T-helper 2 cell (primary cell): ENCODE results near the gene SMARCC2.

Experiments
- DNase-seq, 5 experiments: peaks; one replicate each; pipeline versions ENCODE4 v3.0.0 to v3.0.0-alpha.2; 2012 to 2022

SMARCC2 gene

GRCh38 chr12:56151672-56152131 lies 37.6 kb downstream of the SMARCC2 start:
- DNase-seq: peak; percentile 24 to 83 (median 53)

GRCh38 chr12:56150563-56150962 lies 38.7 kb downstream of the SMARCC2 start:
- no peak for DNase-seq

- DNase-seq: no peak
These were observed 42.5 kb downstream of the SMARCC2 start for GRCh38 chr12:56146492-56147460.

GRCh38 chr12:56145217-56145616 lies 44.1 kb downstream of the SMARCC2 start:
- no peak for DNase-seq

- no peak for DNase-seq
These were observed 45.4 kb downstream of the SMARCC2 start for GRCh38 chr12:56143870-56144269.

GRCh38 chr12:56143217-56143616 lies 46.1 kb downstream of the SMARCC2 start:
- no peak for DNase-seq

- no peak for DNase-seq
These were observed 47.1 kb downstream of the SMARCC2 start for GRCh38 chr12:56141946-56142784.

GRCh38 chr12:56137853-56138571 lies 51.3 kb downstream of the SMARCC2 start:
- DNase-seq: no peak

GRCh38 chr12:56134897-56135296 lies 54.4 kb downstream of the SMARCC2 start:
- no peak for DNase-seq

GRCh38 chr12:56130876-56131275 lies 58.4 kb downstream of the SMARCC2 start:
- DNase-seq: no peak

- no peak for DNase-seq
These were observed 59.3 kb downstream of the SMARCC2 start for GRCh38 chr12:56129942-56130495.

- DNase-seq: peak; percentile 30 to 89 (median 59)
These were observed 59.9 kb downstream of the SMARCC2 start for GRCh38 chr12:56129206-56129941.

- DNase-seq: peak in 1 of 5 experiments; percentile 31
These were observed 60.5 kb downstream of the SMARCC2 start for GRCh38 chr12:56128670-56129205.

GRCh38 chr12:56127888-56128669 lies 61.2 kb downstream of the SMARCC2 start, which contains the start of gene ESYT1:
ESYT1 (plus strand) TSS chr12:56128267; CDS start chr12:56128320, 53 bp downstream.
- peak; percentile 83 to 100 (median 97) for DNase-seq

GRCh38 chr12:56127485-56127887 lies 61.8 kb downstream of the SMARCC2 start:
- DNase-seq: no peak

- peak in 1 of 5 experiments; percentile 41 for DNase-seq
These were observed 62.5 kb downstream of the SMARCC2 start for GRCh38 chr12:56126732-56127239.

- DNase-seq: no peak
These were observed 65.2 kb downstream of the SMARCC2 start for GRCh38 chr12:56124133-56124532.

- DNase-seq: no peak
These were observed 66.6 kb downstream of the SMARCC2 start for GRCh38 chr12:56122637-56123036.

GRCh38 chr12:56121204-56121870 lies 67.9 kb downstream of the SMARCC2 start:
- no peak for DNase-seq
